Measurements from ENCODE around the gene NCKAP5.

- no peak for TF ChIP-seq ZNF274 (IDR thresholded peaks at IDR 0.05; ENCODE audit: low read depth, low read length)
- TF ChIP-seq YY1 (IDR thresholded peaks at IDR 0.05; ENCODE audit: insufficient read depth, insufficient read length), result no peak
Measured at GRCh38 chr2:133231264-133231663, 337.0 kb downstream of the NCKAP5 start.

Measured in NT2/D1 (cell line).